Measurements from ENCODE around the gene TNFAIP8. TPM values are rescaled to one million over a fixed set of nuclear protein-coding genes. Genes with fewer than 3 reads are reported as not detected.
"Not testable (repeated sequence)": the region's sequence is repeated elsewhere in the genome, so short reads cannot be mapped to it uniquely, and the experiment has no call there.

TNFAIP8 gene
- total RNA-seq, 1 donor from 2014 or later = 25.9 TPM

DNA sequence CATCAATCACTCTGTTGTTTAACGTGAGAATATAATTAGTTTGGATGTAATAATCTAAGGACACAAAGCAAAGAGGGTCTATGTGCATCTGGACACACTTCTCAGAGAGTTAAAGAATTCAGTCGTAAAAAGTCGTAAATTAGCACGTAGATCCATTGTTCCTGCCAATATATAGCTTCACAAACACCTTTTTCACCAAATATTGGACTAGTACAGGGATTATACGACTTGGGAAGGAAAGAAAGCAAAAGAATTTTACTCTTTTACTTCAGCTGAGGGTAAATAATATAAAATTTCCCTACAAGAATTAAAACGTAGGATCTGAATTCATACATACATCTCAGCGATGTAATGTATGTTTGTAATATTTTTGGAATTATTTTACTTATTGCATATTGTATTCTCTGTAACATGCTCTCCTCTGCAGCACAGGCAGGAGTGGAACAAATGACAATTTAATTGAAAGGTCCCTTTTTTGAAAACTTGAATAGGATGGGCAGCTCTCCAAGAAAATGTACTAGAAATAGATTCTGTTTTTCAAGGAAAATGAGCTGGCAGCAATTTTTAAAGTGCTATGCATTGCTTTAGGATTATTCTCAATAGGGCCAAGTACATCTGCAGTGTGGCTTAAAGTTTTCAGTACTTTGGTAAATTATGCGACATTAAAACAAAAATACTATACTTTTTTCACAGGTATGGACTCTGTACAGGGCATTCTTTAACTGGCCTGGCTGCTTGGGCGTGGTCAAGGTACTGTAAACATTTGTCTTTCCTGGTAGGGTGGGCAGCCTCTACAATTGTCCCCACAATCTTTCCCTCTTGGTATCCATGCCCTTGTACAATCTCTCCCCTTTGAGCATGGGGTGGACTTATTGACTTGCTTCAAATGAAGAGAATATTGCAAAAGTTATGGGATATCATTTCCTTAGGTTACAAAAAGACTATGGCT, 56.7 kb downstream of the TNFAIP8 start:
- H4K20me1 ChIP-seq (ENCODE audit: insufficient read depth, low read length) = no peaks in the 10 kb centered on the region
- TF ChIP-seq, protein P1, sequence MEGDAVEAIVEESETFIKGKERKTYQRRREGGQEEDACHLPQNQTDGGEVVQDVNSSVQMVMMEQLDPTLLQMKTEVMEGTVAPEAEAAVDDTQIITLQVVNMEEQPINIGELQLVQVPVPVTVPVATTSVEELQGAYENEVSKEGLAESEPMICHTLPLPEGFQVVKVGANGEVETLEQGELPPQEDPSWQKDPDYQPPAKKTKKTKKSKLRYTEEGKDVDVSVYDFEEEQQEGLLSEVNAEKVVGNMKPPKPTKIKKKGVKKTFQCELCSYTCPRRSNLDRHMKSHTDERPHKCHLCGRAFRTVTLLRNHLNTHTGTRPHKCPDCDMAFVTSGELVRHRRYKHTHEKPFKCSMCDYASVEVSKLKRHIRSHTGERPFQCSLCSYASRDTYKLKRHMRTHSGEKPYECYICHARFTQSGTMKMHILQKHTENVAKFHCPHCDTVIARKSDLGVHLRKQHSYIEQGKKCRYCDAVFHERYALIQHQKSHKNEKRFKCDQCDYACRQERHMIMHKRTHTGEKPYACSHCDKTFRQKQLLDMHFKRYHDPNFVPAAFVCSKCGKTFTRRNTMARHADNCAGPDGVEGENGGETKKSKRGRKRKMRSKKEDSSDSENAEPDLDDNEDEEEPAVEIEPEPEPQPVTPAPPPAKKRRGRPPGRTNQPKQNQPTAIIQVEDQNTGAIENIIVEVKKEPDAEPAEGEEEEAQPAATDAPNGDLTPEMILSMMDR (IDR thresholded peaks at IDR 0.05; ENCODE audit: insufficient read depth, low read depth, low read length) = no peak
- TF ChIP-seq EZH2 (IDR thresholded peaks at IDR 0.05; ENCODE audit: insufficient read depth, low read length) = no peak
- Mint-ChIP-seq H3K27me3 (ENCODE audit: low read depth, unreplicated experiment) (no peaks in the 10 kb centered on the region), H3K36me3 (ENCODE audit: low read depth, unreplicated experiment) (no peaks in the 10 kb centered on the region), H3K9me3 (ENCODE audit: unreplicated experiment) (peaks cover 3% of the 10 kb centered on the region), H3K27ac (ENCODE audit: unreplicated experiment) (peak overlapping the region; percentile 87), H3K4me3 (ENCODE audit: unreplicated experiment) (peak overlapping the region; percentile 87), H3K4me1 (ENCODE audit: low read depth, unreplicated experiment) (peaks cover 10% of the 10 kb centered on the region)
- no peaks in the 10 kb centered on the region for H3K27me3 ChIP-seq (ENCODE audit: insufficient read depth, low read length)
- no peaks in the 10 kb centered on the region for H3K9me3 ChIP-seq (ENCODE audit: insufficient read depth, low read depth, low read length)
- no peak overlapping the region for H3K27ac ChIP-seq (ENCODE audit: low read depth, low read length)
- no peaks in the 10 kb centered on the region for H3K36me3 ChIP-seq (ENCODE audit: insufficient read depth, low read length)
- H3K79me2 ChIP-seq (ENCODE audit: insufficient read depth, low read length) = no peaks in the 10 kb centered on the region
- FAIRE-seq (no peak), DNase-seq (ENCODE audit: low read depth) (no peak)
- peak overlapping the region; percentile 95 for H3K4me2 ChIP-seq (ENCODE audit: low read length)
- peak overlapping the region; percentile 87 for H3K9ac ChIP-seq (ENCODE audit: low read length)
- peak overlapping the region; percentile 78 for H3K4me3 ChIP-seq (ENCODE audit: insufficient read depth, low read depth, low read length)
- no peaks in the 10 kb centered on the region for H3K4me1 ChIP-seq (ENCODE audit: insufficient read depth, low read length)
- H2AFZ ChIP-seq (ENCODE audit: low read depth, low read length) = no peak overlapping the region

DNA sequence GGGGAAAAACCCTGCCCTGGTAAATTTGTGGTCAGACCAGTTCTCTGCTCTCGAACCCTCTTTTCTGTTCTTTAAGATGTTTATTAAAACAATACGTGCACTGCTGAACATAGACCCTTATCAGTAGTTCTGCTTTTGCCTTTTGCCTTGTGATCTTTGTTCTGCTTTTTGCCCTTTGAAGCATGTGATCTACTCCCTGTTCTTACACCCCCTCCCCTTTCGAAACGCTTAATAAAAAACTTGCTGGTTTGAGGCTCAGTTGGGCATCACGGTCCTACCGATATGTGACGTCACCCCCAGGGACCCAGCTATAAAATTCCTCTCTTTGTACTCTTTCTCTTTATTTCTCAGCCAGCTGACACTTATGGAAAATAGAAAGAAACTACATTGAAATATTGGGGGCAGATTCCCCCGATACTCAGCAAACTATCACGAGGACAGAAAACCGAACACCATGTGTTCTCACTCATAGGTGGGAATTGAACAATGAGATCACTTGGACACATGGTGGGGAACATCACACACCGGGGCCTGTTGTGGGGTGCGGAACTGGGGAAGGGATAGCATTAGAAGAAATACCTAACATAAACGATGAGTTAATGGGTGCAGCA, 58.4 kb downstream of the TNFAIP8 start:
- not testable (repeated sequence) for H3K36me3 Mint-ChIP-seq (ENCODE audit: low read depth, unreplicated experiment); H3K4me3 ChIP-seq (ENCODE audit: insufficient read depth, low read depth, low read length); H4K20me1 ChIP-seq (ENCODE audit: insufficient read depth, low read length); H3K36me3 ChIP-seq (ENCODE audit: insufficient read depth, low read length); H3K79me2 ChIP-seq (ENCODE audit: insufficient read depth, low read length); H3K9me3 Mint-ChIP-seq (ENCODE audit: unreplicated experiment); H3K9ac ChIP-seq (ENCODE audit: low read length); H3K27ac ChIP-seq (ENCODE audit: low read depth, low read length); H3K4me2 ChIP-seq (ENCODE audit: low read length); H3K27me3 Mint-ChIP-seq (ENCODE audit: low read depth, unreplicated experiment); H3K4me3 Mint-ChIP-seq (ENCODE audit: unreplicated experiment); H3K27ac Mint-ChIP-seq (ENCODE audit: unreplicated experiment); H3K9me3 ChIP-seq (ENCODE audit: insufficient read depth, low read depth, low read length); DNase-seq (ENCODE audit: low read depth); FAIRE-seq; H2AFZ ChIP-seq (ENCODE audit: low read depth, low read length); H3K27me3 ChIP-seq (ENCODE audit: insufficient read depth, low read length)
- peaks cover 12% of the 10 kb centered on the region for H3K4me1 ChIP-seq (ENCODE audit: insufficient read depth, low read length)
- H3K4me1 Mint-ChIP-seq (ENCODE audit: low read depth, unreplicated experiment) = peaks cover 12% of the 10 kb centered on the region

DNA sequence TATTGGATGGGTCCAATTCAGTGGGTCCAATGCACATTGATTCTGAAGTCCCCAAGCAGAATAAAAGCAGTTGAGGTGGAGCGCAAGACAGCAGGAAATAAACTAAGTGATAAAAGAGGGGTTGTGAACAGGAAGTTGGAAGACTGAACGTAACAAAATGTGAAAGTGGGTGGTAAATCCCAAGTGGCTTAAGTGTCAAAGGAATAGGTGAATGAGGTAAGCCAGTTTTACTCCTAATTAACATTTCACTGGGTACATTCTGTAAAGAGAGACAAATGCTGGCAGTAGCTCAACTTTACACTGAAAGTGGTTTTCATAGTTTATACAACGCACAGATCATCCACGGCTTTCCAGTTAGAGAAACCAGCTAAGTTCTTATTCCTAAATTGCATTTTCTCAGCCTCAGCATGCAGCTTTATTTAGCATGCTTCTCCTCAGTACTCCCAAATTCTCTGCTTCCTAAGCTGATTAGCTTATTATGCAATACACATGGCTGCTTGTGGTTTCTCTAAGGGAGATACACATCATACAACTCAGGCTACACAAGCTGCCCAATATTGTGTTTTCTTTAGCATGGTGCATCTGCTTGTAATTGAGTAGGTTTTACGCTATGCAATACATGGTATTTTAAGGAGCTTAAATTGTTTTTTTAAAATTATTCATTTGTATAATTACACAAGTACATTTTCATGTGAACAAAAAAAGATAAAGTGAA, 62.2 kb downstream of the TNFAIP8 start:
- Mint-ChIP-seq H3K36me3 (ENCODE audit: low read depth, unreplicated experiment) (no peaks in the 10 kb centered on the region), H3K27ac (ENCODE audit: unreplicated experiment) (no peak overlapping the region), H3K4me3 (ENCODE audit: unreplicated experiment) (no peak overlapping the region), H3K4me1 (ENCODE audit: low read depth, unreplicated experiment) (peaks cover 4% of the 10 kb centered on the region), H3K27me3 (ENCODE audit: low read depth, unreplicated experiment) (peaks cover 2% of the 10 kb centered on the region), H3K9me3 (ENCODE audit: unreplicated experiment) (peaks cover 3% of the 10 kb centered on the region)
- H4K20me1 ChIP-seq (ENCODE audit: insufficient read depth, low read length) = no peaks in the 10 kb centered on the region
- H2AFZ ChIP-seq (ENCODE audit: low read depth, low read length) = no peak overlapping the region
- H3K36me3 ChIP-seq (ENCODE audit: insufficient read depth, low read length) = no peaks in the 10 kb centered on the region
- H3K4me1 ChIP-seq (ENCODE audit: insufficient read depth, low read length) = peaks cover 12% of the 10 kb centered on the region
- peak overlapping the region; percentile 27 for H3K27ac ChIP-seq (ENCODE audit: low read depth, low read length)
- TF ChIP-seq, protein P1 (IDR thresholded peaks at IDR 0.05; ENCODE audit: insufficient read depth, low read depth, low read length) = no peak
- no peak for TF ChIP-seq EZH2 (IDR thresholded peaks at IDR 0.05; ENCODE audit: insufficient read depth, low read length)
- H3K79me2 ChIP-seq (ENCODE audit: insufficient read depth, low read length) = no peaks in the 10 kb centered on the region
- H3K27me3 ChIP-seq (ENCODE audit: insufficient read depth, low read length) = no peaks in the 10 kb centered on the region
- H3K9me3 ChIP-seq (ENCODE audit: insufficient read depth, low read depth, low read length) = no peaks in the 10 kb centered on the region
- DNase-seq (ENCODE audit: low read depth) = peak; percentile 93
- H3K4me3 ChIP-seq (ENCODE audit: insufficient read depth, low read depth, low read length) = peak overlapping the region; percentile 10
- H3K4me2 ChIP-seq (ENCODE audit: low read length) = peak overlapping the region; percentile 52
- no peak overlapping the region for H3K9ac ChIP-seq (ENCODE audit: low read length)
- peak; percentile 23 for FAIRE-seq
